GM23248 (cell line): ENCODE results near the gene PNMA8C. TPM values are rescaled to one million over a fixed set of nuclear protein-coding genes. Genes with fewer than 3 reads are reported as not detected.

ENCODE experiments used
- DNase-seq: peaks from one replicate; pipeline ENCODE4 v3.0.0-alpha.2; 2015
- H2AFZ ChIP-seq: fragments of 200-600 bp; sonication (generic); 2 replicates; pipeline ENCODE4 v1.6.1; 2016; ENCODE audit warnings: antibody characterized with exemption
- H3F3A ChIP-seq: fragments of 200-600 bp; sonication (generic); 2 replicates; pipeline ENCODE4 v1.6.1; 2016; ENCODE audit warnings: mild to moderate bottlenecking, antibody characterized with exemption, mixed run types; ENCODE audit not compliant: insufficient read depth
- H3K27ac ChIP-seq: fragments of 200-600 bp; sonication (generic); 2 replicates; pipeline ENCODE4 v1.5.1; 2016; ENCODE audit warnings: mild to moderate bottlenecking
- H3K27me3 ChIP-seq: fragments of 200-600 bp; sonication (generic); replicated peaks from 2 replicates; pipeline ENCODE4 v1.6.1; 2016; ENCODE audit warnings: mild to moderate bottlenecking; ENCODE audit not compliant: insufficient read depth
- H3K36me3 ChIP-seq: fragments of 200-600 bp; sonication (generic); 2 replicates; pipeline ENCODE4 v1.6.1; 2016; ENCODE audit warnings: low read depth, mild to moderate bottlenecking
- H3K4me1 ChIP-seq: fragments of 200-600 bp; sonication (generic); 2 replicates; pipeline ENCODE4 v1.6.1; 2016; ENCODE audit warnings: mild to moderate bottlenecking; ENCODE audit not compliant: insufficient read depth
- H3K4me2 ChIP-seq: fragments of 200-600 bp; sonication (generic); one replicate; pipeline ENCODE4 v1.6.1; 2016; ENCODE audit warnings: mild to moderate bottlenecking; ENCODE audit not compliant: unreplicated experiment
- H3K4me3 ChIP-seq: fragments of 200-600 bp; sonication (generic); 2 replicates; pipeline ENCODE4 v1.5.1; 2016; ENCODE audit warnings: mild to moderate bottlenecking
- H3K79me2 ChIP-seq: fragments of 200-600 bp; sonication (generic); 2 replicates; pipeline ENCODE4 v1.6.1; 2016; ENCODE audit warnings: mild to moderate bottlenecking; ENCODE audit not compliant: insufficient read depth
- H3K9ac ChIP-seq: fragments of 200-600 bp; sonication (generic); 2 replicates; pipeline ENCODE4 v1.6.1; 2016; ENCODE audit warnings: mild to moderate bottlenecking
- H3K9me2 ChIP-seq: fragments of 200-600 bp; sonication (generic); 2 replicates; pipeline ENCODE4 v1.6.1; 2016; ENCODE audit warnings: mixed run types, mild to moderate bottlenecking, moderate library complexity; ENCODE audit not compliant: insufficient read depth
- H3K9me3 ChIP-seq: fragments of 200-600 bp; sonication (generic); one replicate; pipeline ENCODE4 v1.6.1; 2017; ENCODE audit warnings: low read depth
- H4K20me1 ChIP-seq: fragments of 200-600 bp; sonication (generic); 2 replicates; pipeline ENCODE4 v1.6.0; 2016; ENCODE audit not compliant: insufficient read depth
- EZH2 ChIP-seq: fragments of 200-600 bp; sonication (generic); IDR thresholded peaks from 2 replicates; pipeline ENCODE4 v1.6.1; 2018; ENCODE audit warnings: antibody characterized with exemption, mild to moderate bottlenecking; ENCODE audit not compliant: insufficient read depth, poor library complexity, severe bottlenecking
- EZH2phosphoT487 ChIP-seq: fragments of 200-600 bp; sonication (generic); IDR thresholded peaks from 2 replicates; pipeline ENCODE4 v1.6.1; 2018; ENCODE audit warnings: antibody characterized with exemption, moderate library complexity, mild to moderate bottlenecking, low read depth; ENCODE audit not compliant: insufficient read depth
- WGBS, 2 experiments: methylation state at CpG; one replicate each; pipeline ENCODE4 v1.1.6; 2015 to 2017; ENCODE audit warnings: low lambda C conversion rate in 2 of 2, low coverage in 1 of 2; ENCODE audit errors: missing lambda C conversion rate in 2 of 2; 5-methylcytosine and 5-hydroxymethylcytosine counted together
- in situ Hi-C: fragments of 300-500 bp; cut with MboI; formaldehyde crosslinking; loops from 2 replicates; pipeline ENCODE4 v1.15.0; 2020
- polyA plus RNA-seq: library from polyadenylated mRNA; unstranded; fragments of >200 nt; fragmentation: Nextera tagmentation; extraction: Ambion mirVana; gene quantifications from 2 replicates; pipeline ENCODE4 v1.2.1, GENCODE V29; 2016
- total RNA-seq: library from RNA; depleted of rRNA; stranded (reverse); fragments of >200 nt; shearing (Covaris generic); gene quantifications from 2 replicates; pipeline ENCODE4 v1.2.3, GENCODE V29; 2014

Gene PNMA8C
- total and polyA plus RNA-seq, 2 experiments from 2014 or later: not detected

DNA sequence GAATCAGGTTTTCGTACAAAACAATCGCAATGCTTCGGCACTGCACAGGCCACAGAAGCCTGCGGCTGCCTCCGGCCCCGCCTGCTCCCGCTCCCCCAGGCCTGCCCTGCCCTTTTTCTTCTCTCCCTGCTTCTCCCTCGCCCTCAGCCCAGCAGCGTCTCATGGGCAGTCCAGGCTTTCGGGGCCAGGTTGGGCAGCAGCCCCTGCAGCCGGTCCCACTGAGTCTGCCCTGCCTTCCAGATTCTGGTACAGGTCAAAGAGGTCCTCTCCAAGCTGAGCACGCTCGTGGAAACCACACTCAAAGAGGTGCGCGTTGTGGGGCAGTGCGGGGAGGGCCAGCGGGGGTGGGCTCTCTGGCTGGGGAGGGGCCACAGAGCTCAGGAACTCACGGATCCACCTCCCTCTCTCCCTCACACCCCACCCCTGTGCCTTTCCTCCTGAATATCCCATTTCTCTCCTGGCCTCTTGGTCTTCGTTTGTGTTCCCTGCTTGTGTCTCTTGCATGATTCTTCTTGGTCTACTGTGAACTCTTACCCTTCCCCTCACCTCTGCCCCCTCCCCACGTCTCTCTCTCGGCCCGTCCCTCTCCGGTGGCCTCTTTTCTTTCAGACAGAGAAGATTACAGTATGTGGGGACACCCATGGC, 45.4 kb downstream of the PNMA8C start:
- Histone ChIP-seq H3K9me2 (no peaks in the 10 kb centered on the region), H2AFZ (no peak overlapping the region), H3K9ac (no peak overlapping the region), H3K27ac (no peak overlapping the region), H3K79me2 (peaks cover 38% of the 10 kb centered on the region), H4K20me1 (no peaks in the 10 kb centered on the region), H3K36me3 (0 out of 2 replicates have a peak, but pooled peaks cover 10% of the 10 kb centered on the region), H3K27me3 (no peaks in the 10 kb centered on the region), H3K4me1 (peaks cover 16% of the 10 kb centered on the region), H3F3A (peaks cover 15% of the 10 kb centered on the region), H3K9me3 (no peaks in the 10 kb centered on the region), H3K4me3 (no peak overlapping the region), H3K4me2 (no peak overlapping the region)
- no peak for TF ChIP-seq EZH2
- no peak for TF ChIP-seq EZH2phosphoT487
- no peak for DNase-seq
- in situ Hi-C loops: no loop called here
- 90 to 91% methylated on average over 18 to 22 of the region's 23 CpGs for WGBS, 2 experiments

DNA sequence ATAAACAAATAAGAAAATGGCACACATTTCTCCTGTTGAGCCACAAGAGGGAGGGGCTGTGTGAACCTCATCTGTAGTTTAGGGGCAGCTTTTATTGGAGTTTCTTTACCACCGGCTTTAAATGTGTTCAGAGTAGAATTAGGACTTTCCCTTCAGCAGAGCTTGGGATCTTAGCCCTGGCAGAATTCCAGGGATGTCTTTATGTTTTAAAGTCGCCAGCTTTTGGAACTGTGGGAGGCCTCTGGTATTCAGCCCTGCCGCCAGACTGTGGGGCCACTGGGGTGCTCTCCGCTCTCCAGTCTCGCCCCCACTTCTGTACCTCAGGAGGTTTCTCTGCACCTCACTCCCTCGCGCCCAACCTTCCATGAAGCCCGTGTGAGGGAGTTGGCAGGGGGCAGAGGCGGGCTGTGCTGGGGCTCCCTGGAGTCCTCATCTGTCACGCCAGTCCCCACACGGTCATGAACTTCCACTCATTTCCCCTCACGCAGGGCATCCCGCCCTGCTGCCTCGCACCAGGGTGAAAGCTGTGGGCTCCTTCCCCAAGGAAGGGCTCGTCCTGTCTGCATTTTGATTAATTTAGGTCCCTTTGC, 46.9 kb downstream of the PNMA8C start:
- Histone ChIP-seq H3K4me2 (no peak overlapping the region), H3K36me3 (0 out of 2 replicates have a peak, but pooled peaks cover 10% of the 10 kb centered on the region), H3K9ac (no peak overlapping the region), H2AFZ (no peak overlapping the region), H3K79me2 (peaks cover 38% of the 10 kb centered on the region), H3K9me3 (no peaks in the 10 kb centered on the region), H3K27me3 (no peaks in the 10 kb centered on the region), H3K4me1 (peaks cover 29% of the 10 kb centered on the region), H4K20me1 (no peaks in the 10 kb centered on the region), H3K27ac (no peak overlapping the region), H3K4me3 (no peak overlapping the region), H3K9me2 (no peaks in the 10 kb centered on the region), H3F3A (peaks cover 28% of the 10 kb centered on the region)
- TF ChIP-seq EZH2phosphoT487: no peak
- no peak for TF ChIP-seq EZH2
- 80 to 84% methylated on average over 15 of the region's 15 CpGs for WGBS, 2 experiments
- in situ Hi-C loops: no loop called here
- no peak for DNase-seq

DNA sequence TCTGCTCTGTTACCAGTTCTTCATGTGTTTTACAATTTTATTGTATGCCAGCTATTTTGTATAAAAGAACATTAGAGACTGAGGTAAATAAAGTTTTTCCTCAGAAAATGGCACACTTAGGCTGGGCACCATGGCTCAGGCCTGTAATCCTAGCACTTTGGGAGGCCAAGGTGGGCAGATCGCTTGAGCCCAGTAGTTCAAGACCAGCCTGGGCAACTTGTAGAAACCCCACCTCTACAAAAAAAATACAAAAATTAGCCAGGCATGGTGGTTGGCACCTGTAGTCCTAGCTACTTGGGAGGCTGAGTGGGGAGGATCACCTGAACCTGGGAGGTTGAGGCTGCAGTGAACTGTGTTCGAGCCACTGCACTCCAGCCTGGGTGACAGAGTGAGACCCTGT, 47.4 kb downstream of the PNMA8C start:
- TF ChIP-seq EZH2: no peak
- no peak for TF ChIP-seq EZH2phosphoT487
- Histone ChIP-seq H3K79me2 (peaks cover 38% of the 10 kb centered on the region), H3K9me3 (no peaks in the 10 kb centered on the region), H3K36me3 (0 out of 2 replicates have a peak, but pooled peaks cover 10% of the 10 kb centered on the region), H3K9ac (no peak overlapping the region), H3K4me2 (no peak overlapping the region), H3F3A (peaks cover 30% of the 10 kb centered on the region), H3K27me3 (no peaks in the 10 kb centered on the region), H4K20me1 (no peaks in the 10 kb centered on the region), H3K9me2 (no peaks in the 10 kb centered on the region), H2AFZ (no peak overlapping the region), H3K27ac (no peak overlapping the region), H3K4me3 (no peak overlapping the region), H3K4me1 (peaks cover 29% of the 10 kb centered on the region)
- DNase-seq: no peak
- in situ Hi-C loops: no loop called here
- WGBS, 2 experiments: 96 to 100% methylated on average over 2 of the region's 2 CpGs

DNA sequence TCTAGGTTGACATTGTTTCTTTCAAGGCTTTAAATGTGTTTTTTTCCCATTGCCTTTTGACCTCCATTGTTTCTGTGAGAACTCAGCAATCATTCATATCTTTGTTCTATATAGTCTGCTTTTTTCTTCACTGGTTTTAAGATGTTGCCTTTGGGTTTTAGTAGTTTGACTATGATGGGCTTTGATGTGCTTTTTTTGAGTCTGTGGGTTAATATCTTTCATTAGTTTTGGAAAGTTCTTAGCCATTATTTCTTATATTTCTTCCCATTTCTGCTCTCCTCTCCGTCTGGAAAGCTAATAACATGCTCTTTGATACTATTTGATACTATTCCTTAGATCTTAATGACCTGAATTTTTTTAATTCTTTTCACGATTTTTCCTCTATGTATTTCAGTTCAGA, 48.0 kb downstream of the PNMA8C start:
- H3K4me1 ChIP-seq: peaks cover 29% of the 10 kb centered on the region
- no peaks in the 10 kb centered on the region for H3K9me2 ChIP-seq
- in situ Hi-C loops: no loop called here
- no peak overlapping the region for H3K4me2 ChIP-seq
- no peak for DNase-seq
- no peak overlapping the region for H3K9ac ChIP-seq
- H4K20me1 ChIP-seq: no peaks in the 10 kb centered on the region
- H3K36me3 ChIP-seq: 0 out of 2 replicates have a peak, but pooled peaks cover 10% of the 10 kb centered on the region
- H3K9me3 ChIP-seq: no peaks in the 10 kb centered on the region
- H3K4me3 ChIP-seq: no peak overlapping the region
- H3F3A ChIP-seq: peaks cover 30% of the 10 kb centered on the region
- TF ChIP-seq EZH2phosphoT487 (no peak), EZH2 (no peak)
- no peaks in the 10 kb centered on the region for H3K27me3 ChIP-seq
- 73% methylated on average over 2 of the region's 2 CpGs for WGBS, 2 experiments
- H3K79me2 ChIP-seq: peaks cover 38% of the 10 kb centered on the region
- no peak overlapping the region for H3K27ac ChIP-seq
- no peak overlapping the region for H2AFZ ChIP-seq
